Neural progenitor cell (in vitro differentiated cells): ENCODE results near the gene MAP2K2. TPM values are rescaled to one million over a fixed set of nuclear protein-coding genes. Genes with fewer than 3 reads are reported as not detected.

Experiments used
- DNase-seq: peaks from one replicate; pipeline ENCODE4 v3.0.0-alpha.2; 2016; ENCODE audit warnings: low spot score
- H2AFZ ChIP-seq: fragments of 200-600 bp; sonication (generic); replicated peaks from 2 replicates; pipeline ENCODE4 v1.6.1; 2016; ENCODE audit warnings: antibody characterized with exemption
- H3F3A ChIP-seq: fragments of 200-600 bp; sonication (generic); 2 replicates; pipeline ENCODE4 v1.6.1; 2016; ENCODE audit warnings: antibody characterized with exemption, low read depth
- H3K27ac ChIP-seq: fragments of 200-600 bp; sonication (generic); 2 replicates; pipeline ENCODE4 v1.5.1; 2016; ENCODE audit warnings: mild to moderate bottlenecking
- H3K27me3 ChIP-seq: fragments of 200-600 bp; sonication (generic); 2 replicates; pipeline ENCODE4 v1.6.1; 2016; ENCODE audit warnings: mild to moderate bottlenecking, moderate library complexity
- H3K36me3 ChIP-seq: fragments of 200-600 bp; sonication (generic); 2 replicates; pipeline ENCODE4 v1.5.1; 2016
- H3K4me1 ChIP-seq: fragments of 200-600 bp; sonication (generic); 2 replicates; pipeline ENCODE4 v1.6.1; 2016; ENCODE audit warnings: mixed run types
- H3K4me2 ChIP-seq: fragments of 200-600 bp; sonication (generic); 2 replicates; pipeline ENCODE4 v1.6.1; 2016
- H3K4me3 ChIP-seq: fragments of 200-600 bp; sonication (generic); 2 replicates; pipeline ENCODE4 v1.5.1; 2016
- H3K79me2 ChIP-seq: fragments of 200-600 bp; sonication (generic); 2 replicates; pipeline ENCODE4 v1.6.1; 2016; ENCODE audit warnings: low read depth
- H3K9ac ChIP-seq: fragments of 200-600 bp; sonication (generic); 2 replicates; pipeline ENCODE4 v1.6.1; 2016
- H3K9me3 ChIP-seq: fragments of 200-600 bp; sonication (generic); 2 replicates; pipeline ENCODE4 v1.5.1; 2016; ENCODE audit warnings: low read depth
- H4K20me1 ChIP-seq: fragments of 200-600 bp; sonication (generic); 2 replicates; pipeline ENCODE4 v1.6.1; 2016; ENCODE audit warnings: low read depth
- H3K27ac Mint-ChIP-seq: 3 replicates; pipeline ENCODE4 v1.8.0; 2021; ENCODE audit warnings: mixed read lengths
- H3K27me3 Mint-ChIP-seq: 2 replicates; pipeline ENCODE4 v1.8.0; 2022; ENCODE audit warnings: low read depth, mild to moderate bottlenecking, inconsistent platforms, moderate library complexity, mixed read lengths; ENCODE audit not compliant: insufficient read depth
- H3K36me3 Mint-ChIP-seq: 3 replicates; pipeline ENCODE4 v1.8.0; 2021; ENCODE audit warnings: mixed read lengths
- H3K4me1 Mint-ChIP-seq: 3 replicates; pipeline ENCODE4 v1.8.0; 2021; ENCODE audit warnings: mixed read lengths
- H3K4me3 Mint-ChIP-seq: 3 replicates; pipeline ENCODE4 v1.8.0; 2021; ENCODE audit warnings: mild to moderate bottlenecking, moderate library complexity, mixed read lengths
- H3K9me3 Mint-ChIP-seq: 3 replicates; pipeline ENCODE4 v1.8.0; 2020; ENCODE audit warnings: mixed read lengths
- CTCF ChIP-seq: fragments of 200-600 bp; sonication (generic); IDR thresholded peaks from 2 replicates; pipeline ENCODE4 v1.5.1; 2017; ENCODE audit warnings: antibody characterized with exemption, mild to moderate bottlenecking
- EZH2 ChIP-seq: fragments of 200-600 bp; sonication (generic); IDR thresholded peaks from 2 replicates; pipeline ENCODE4 v1.6.1; 2017; ENCODE audit warnings: antibody characterized with exemption, mild to moderate bottlenecking, moderate library complexity
- EZH2phosphoT487 ChIP-seq: fragments of 200-600 bp; sonication (generic); IDR thresholded peaks from 2 replicates; pipeline ENCODE4 v1.6.1; 2017; ENCODE audit warnings: antibody characterized with exemption
- total RNA-seq: library from RNA; depleted of rRNA; stranded (reverse); fragments of >200 nt; gene quantifications from 2 replicates; pipeline ENCODE4 v1.2.3, GENCODE V29; 2015; ENCODE audit warnings: low replicate concordance

The MAP2K2 gene
- total RNA-seq, 1 donor from 2014 or later, result 69.7 TPM

- TF ChIP-seq EZH2 (no peak), EZH2phosphoT487 (no peak), CTCF (no peak)
- Histone ChIP-seq H3K27ac (no peak overlapping the region), H3K4me2 (no peak overlapping the region), H3K9me3 (no peaks in the 10 kb centered on the region), H3K4me3 (no peak overlapping the region), H3F3A (no peaks in the 10 kb centered on the region), H3K79me2 (no peaks in the 10 kb centered on the region), H4K20me1 (no peaks in the 10 kb centered on the region), H3K27me3 (no peaks in the 10 kb centered on the region), H3K4me1 (no peaks in the 10 kb centered on the region), H2AFZ (no peak overlapping the region), H3K36me3 (no peaks in the 10 kb centered on the region), H3K9ac (no peak overlapping the region)
- H3K4me3 Mint-ChIP-seq, result no peak overlapping the region
- H3K9me3 Mint-ChIP-seq, result no peaks in the 10 kb centered on the region
- H3K36me3 Mint-ChIP-seq, result peaks cover 38% of the 10 kb centered on the region
- no peaks in the 10 kb centered on the region for H3K4me1 Mint-ChIP-seq
- H3K27ac Mint-ChIP-seq, result no peak overlapping the region
- H3K27me3 Mint-ChIP-seq, result no peaks in the 10 kb centered on the region
- DNase-seq, result no peak
These were observed 14.9 kb downstream of the MAP2K2 start for GRCh38 chr19:4108767-4109625.

GRCh38 chr19:4103080-4103433 lies 20.9 kb downstream of the MAP2K2 start:
- Mint-ChIP-seq H3K27me3 (peaks cover 3% of the 10 kb centered on the region), H3K4me3 (no peak overlapping the region), H3K27ac (no peak overlapping the region), H3K4me1 (no peaks in the 10 kb centered on the region), H3K9me3 (no peaks in the 10 kb centered on the region), H3K36me3 (peaks cover 20% of the 10 kb centered on the region)
- H3F3A ChIP-seq, result no peaks in the 10 kb centered on the region
- no peaks in the 10 kb centered on the region for H3K36me3 ChIP-seq
- no peak for TF ChIP-seq EZH2phosphoT487
- no peak for TF ChIP-seq CTCF
- TF ChIP-seq EZH2, result no peak
- H3K9me3 ChIP-seq, result no peaks in the 10 kb centered on the region
- H3K27ac ChIP-seq, result no peak overlapping the region
- H3K27me3 ChIP-seq, result no peaks in the 10 kb centered on the region
- no peak for DNase-seq
- H3K9ac ChIP-seq, result no peak overlapping the region
- no peak overlapping the region for H3K4me3 ChIP-seq
- no peak overlapping the region for H3K4me2 ChIP-seq
- H3K79me2 ChIP-seq, result no peaks in the 10 kb centered on the region
- H4K20me1 ChIP-seq, result no peaks in the 10 kb centered on the region
- H3K4me1 ChIP-seq, result no peaks in the 10 kb centered on the region
- no peak overlapping the region for H2AFZ ChIP-seq

GRCh38 chr19:4102339-4103079 lies 21.4 kb downstream of the MAP2K2 start:
- no peaks in the 10 kb centered on the region for H3K27me3 ChIP-seq
- Mint-ChIP-seq H3K4me1 (no peaks in the 10 kb centered on the region), H3K4me3 (no peak overlapping the region), H3K36me3 (peaks cover 19% of the 10 kb centered on the region), H3K9me3 (no peaks in the 10 kb centered on the region), H3K27me3 (peaks cover 5% of the 10 kb centered on the region), H3K27ac (no peak overlapping the region)
- no peak overlapping the region for H3K9ac ChIP-seq
- no peaks in the 10 kb centered on the region for H3K4me1 ChIP-seq
- H3K4me2 ChIP-seq, result no peak overlapping the region
- TF ChIP-seq CTCF, result no peak
- TF ChIP-seq EZH2, result no peak
- no peak for TF ChIP-seq EZH2phosphoT487
- no peak overlapping the region for H3K4me3 ChIP-seq
- DNase-seq, result no peak
- H2AFZ ChIP-seq, result no peak overlapping the region
- H3F3A ChIP-seq, result no peaks in the 10 kb centered on the region
- no peaks in the 10 kb centered on the region for H3K9me3 ChIP-seq
- H3K79me2 ChIP-seq, result no peaks in the 10 kb centered on the region
- H4K20me1 ChIP-seq, result no peaks in the 10 kb centered on the region
- no peaks in the 10 kb centered on the region for H3K36me3 ChIP-seq
- no peak overlapping the region for H3K27ac ChIP-seq
